ENCODE results near the gene VASH1. TPM values are rescaled to one million over a fixed set of nuclear protein-coding genes. Genes with fewer than 3 reads are reported as not detected.
A peak's percentile ranks its signal among the peaks of the same experiment; 100 is the strongest.

VASH1 gene
- total RNA-seq, 4 donors from 2014 or later, result 5.6 to 17.5 (median 9.2) TPM

DNA sequence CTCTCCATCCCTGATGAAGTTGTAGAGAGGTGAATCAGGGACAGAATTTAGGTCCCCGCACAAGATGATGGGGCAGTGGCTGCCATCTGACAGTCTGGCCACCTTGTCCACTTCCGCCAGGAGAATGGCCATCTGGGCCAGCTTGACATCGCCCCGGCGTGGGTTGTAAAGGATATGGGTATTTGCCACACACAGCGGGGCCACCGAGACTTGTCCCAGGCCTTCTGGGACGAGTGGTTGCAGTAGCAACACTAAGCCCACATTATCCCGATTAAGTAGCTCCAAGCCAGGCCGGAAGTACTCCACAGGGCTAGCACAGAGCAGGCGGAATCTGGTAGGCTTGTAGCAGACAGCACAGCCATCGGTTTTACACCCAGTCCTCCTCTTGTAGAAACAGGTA is 45.2 kb downstream of the VASH1 start:
- no peaks in the 10 kb centered on the region for H3K9me3 ChIP-seq
- 93% methylated on average over 7 of the region's 12 CpGs for WGBS
- H3K27me3 ChIP-seq, result no peaks in the 10 kb centered on the region
- peaks cover 11 to 18% (median 17%) of the 10 kb centered on the region in 4 donors for H3K4me1 ChIP-seq
- peak; percentile 64 for DNase-seq (ENCODE audit: extremely low spot score)
- peaks cover 29 to 81% (median 77%) of the 10 kb centered on the region in 4 donors for H3K36me3 ChIP-seq
- H3K27ac ChIP-seq (replicated peaks in 1 of 4), result no peak overlapping the region
- intact Hi-C loops (cut with DNase I), result no loop called here
- H3K4me3 ChIP-seq, result no peak overlapping the region
- TF ChIP-seq POLR2A (IDR thresholded peaks at IDR 0.05; ENCODE audit: low read depth), result no peak
- TF ChIP-seq CTCF (IDR thresholded peaks at IDR 0.05), result no peak
- TF ChIP-seq EP300 (IDR thresholded peaks at IDR 0.05), result no peak
- no peak for TF ChIP-seq POLR2AphosphoS5 (IDR thresholded peaks at IDR 0.05)

DNA sequence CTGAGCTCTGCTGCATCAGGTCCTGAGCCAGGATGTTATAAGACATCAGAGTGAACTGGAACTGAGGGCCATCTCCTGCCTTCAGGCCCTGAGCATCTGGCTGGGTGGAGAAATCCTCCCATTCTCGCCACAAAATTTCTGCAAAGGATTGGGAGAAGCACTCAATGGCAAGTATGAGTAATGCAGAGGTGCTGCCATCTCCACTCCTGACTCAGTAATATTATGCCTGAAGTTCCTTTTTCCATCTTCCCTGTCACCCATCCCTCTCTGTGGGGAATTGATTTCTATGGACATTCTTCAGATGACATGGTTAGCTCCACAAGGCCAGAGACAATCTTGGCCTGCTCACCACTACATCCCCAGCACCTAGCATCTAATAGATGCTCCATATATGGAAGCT is 46.7 kb downstream of the VASH1 start:
- peak; percentile 64 for DNase-seq (ENCODE audit: extremely low spot score)
- peaks cover 18 to 65% (median 62%) of the 10 kb centered on the region in 4 donors for H3K36me3 ChIP-seq
- TF ChIP-seq EP300 (IDR thresholded peaks at IDR 0.05), result no peak
- no peak for TF ChIP-seq POLR2A (IDR thresholded peaks at IDR 0.05; ENCODE audit: low read depth)
- TF ChIP-seq POLR2AphosphoS5 (IDR thresholded peaks at IDR 0.05), result no peak
- no peak for TF ChIP-seq CTCF (IDR thresholded peaks at IDR 0.05)
- H3K27me3 ChIP-seq, result no peaks in the 10 kb centered on the region
- WGBS, result 86% methylated on average over 1 of the region's 1 CpG
- no peaks in the 10 kb centered on the region for H3K9me3 ChIP-seq
- peaks cover 21 to 28% (median 26%) of the 10 kb centered on the region in 4 donors for H3K4me1 ChIP-seq
- no peak overlapping the region for H3K4me3 ChIP-seq
- no peak overlapping the region for H3K27ac ChIP-seq (replicated peaks in 1 of 4)
- intact Hi-C loops (cut with DNase I), result no loop called here

GRCh38 chr14:76808990-76809389 is 47.7 kb downstream of the VASH1 start:
- Histone ChIP-seq H3K27me3 (no peaks in the 10 kb centered on the region), H3K36me3 (peaks cover 9 to 55% (median 52%) of the 10 kb centered on the region in 4 donors), H3K4me1 (peaks cover 24 to 31% (median 27%) of the 10 kb centered on the region in 4 donors), H3K9me3 (no peaks in the 10 kb centered on the region), H3K27ac (replicated peaks in 1 of 4) (no peak overlapping the region), H3K4me3 (no peak overlapping the region)
- WGBS, result 96% methylated on average over 3 of the region's 4 CpGs
- peak; percentile 31 for DNase-seq (ENCODE audit: extremely low spot score)
- intact Hi-C loops (cut with DNase I), result no loop called here
- TF ChIP-seq POLR2AphosphoS5 (IDR thresholded peaks at IDR 0.05), result no peak
- TF ChIP-seq EP300 (IDR thresholded peaks at IDR 0.05), result no peak
- TF ChIP-seq CTCF (IDR thresholded peaks at IDR 0.05), result no peak
- no peak for TF ChIP-seq POLR2A (IDR thresholded peaks at IDR 0.05; ENCODE audit: low read depth)

DNA sequence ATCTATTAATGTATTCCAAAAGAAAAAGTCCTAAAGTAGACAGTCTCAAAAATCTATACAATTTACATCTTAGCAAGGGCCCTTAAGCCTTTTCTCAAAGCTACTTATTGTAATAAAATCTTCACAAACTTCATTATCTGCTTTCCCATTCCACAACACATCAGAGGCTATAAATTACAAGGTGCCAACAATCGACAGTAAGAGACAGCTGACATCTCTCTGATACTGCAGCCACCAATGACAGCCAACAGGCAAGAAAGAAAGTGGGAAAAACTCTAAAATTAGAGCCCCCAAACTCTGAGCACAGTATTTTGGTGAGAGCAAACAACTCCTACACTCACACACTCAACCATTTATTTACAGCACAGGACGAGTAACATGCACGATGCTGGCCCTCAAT is 49.3 kb downstream of the VASH1 start:
- H3K4me3 ChIP-seq, result peak overlapping the region in 3 of 4 donors; percentile 89 to 97 (median 95)
- TF ChIP-seq POLR2A (IDR thresholded peaks at IDR 0.05; ENCODE audit: low read depth) (no peak), POLR2AphosphoS5 (IDR thresholded peaks at IDR 0.05) (no peak), EP300 (IDR thresholded peaks at IDR 0.05) (no peak), CTCF (IDR thresholded peaks at IDR 0.05) (no peak)
- intact Hi-C loops (cut with DNase I), result no loop called here

GRCh38 chr14:76810953-76811400 is 49.7 kb downstream of the VASH1 start:
- intact Hi-C loops (cut with DNase I), result no loop called here
- Histone ChIP-seq H3K36me3 (peaks cover 3 to 35% (median 35%) of the 10 kb centered on the region in 4 donors), H3K27ac (replicated peaks in 1 of 4) (peak overlapping the region in 2 of 4 donors; percentile 28 to 44), H3K4me1 (peaks cover 24 to 31% (median 27%) of the 10 kb centered on the region in 4 donors), H3K9me3 (no peaks in the 10 kb centered on the region), H3K4me3 (peak overlapping the region; percentile 84 to 97 (median 92)), H3K27me3 (no peaks in the 10 kb centered on the region)
- TF ChIP-seq EP300 (IDR thresholded peaks at IDR 0.05), result no peak
- peak in 1 of 2 donors; percentile 30 for TF ChIP-seq POLR2AphosphoS5 (IDR thresholded peaks at IDR 0.05)
- TF ChIP-seq POLR2A (IDR thresholded peaks at IDR 0.05; ENCODE audit: low read depth), result no peak
- peak in 2 of 3 experiments; percentile 16 to 42 for TF ChIP-seq CTCF (IDR thresholded peaks at IDR 0.05)
- WGBS, result 21% methylated on average over 8 of the region's 9 CpGs
- peak; percentile 53 for DNase-seq (ENCODE audit: extremely low spot score)

More for the DNA sequence above, 49.3 kb downstream of the VASH1 start:
- Histone ChIP-seq H3K4me1 (peaks cover 24 to 31% (median 27%) of the 10 kb centered on the region in 4 donors), H3K27me3 (no peaks in the 10 kb centered on the region), H3K27ac (replicated peaks in 1 of 4) (peak overlapping the region in 1 of 4 donors; percentile 44), H3K9me3 (no peaks in the 10 kb centered on the region), H3K36me3 (peaks cover 3 to 40% (median 39%) of the 10 kb centered on the region in 4 donors)
- WGBS, result 44% methylated on average over 3 of the region's 3 CpGs
- peak; percentile 21 for DNase-seq (ENCODE audit: extremely low spot score)

Data from esophagus muscularis mucosa (tissue), 4 donors.